Esophagus squamous epithelium (tissue), 5 donors: ENCODE measurements around the gene TTYH1. TPM values are rescaled to one million over a fixed set of nuclear protein-coding genes. Genes with fewer than 3 reads are reported as not detected.

ENCODE experiments used
- DNase-seq: peaks from one replicate; lab custom pipeline; 2025; lab: John Stamatoyannopoulos, UW
- H3K27ac ChIP-seq, 4 donors: fragments of 200-600 bp; sonication (generic); one replicate each; pipeline ENCODE4 v1.5.1; 2016 to 2019; ENCODE audit warnings: mild to moderate bottlenecking in 1 of 4
- H3K27me3 ChIP-seq, 4 donors: fragments of 200-600 bp; sonication (generic); 1 replicate in 3 of 4; 2 replicates in 1 of 4; pipeline versions ENCODE4 v1.5.1 to v1.6.0; 2017 to 2021; ENCODE audit warnings: antibody characterized with exemption in 1 of 4
- H3K36me3 ChIP-seq, 3 donors: fragments of 200-600 bp; sonication (generic); one replicate each; pipeline ENCODE4 v1.5.1; 2016 to 2019
- H3K4me1 ChIP-seq, 3 donors: fragments of 200-600 bp; sonication (generic); one replicate each; pipeline ENCODE4 v1.5.1; 2017 to 2019
- H3K4me3 ChIP-seq, 4 donors: fragments of 200-600 bp; sonication (generic); 1 replicate in 3 of 4; 2 replicates in 1 of 4; pipeline ENCODE4 v1.5.1; 2016 to 2019; ENCODE audit warnings: mild to moderate bottlenecking in 2 of 4, moderate library complexity in 1 of 4
- H3K9me3 ChIP-seq, 3 donors: fragments of 200-600 bp; sonication (generic); one replicate each; pipeline ENCODE4 v1.5.1; 2016 to 2019
- POLR2A ChIP-seq, 4 donors: fragments of 450-650 bp; IDR thresholded peaks; one replicate each; pipeline ENCODE4 v1.6.1; 2017; ENCODE audit warnings: antibody characterized with exemption in 4 of 4, mild to moderate bottlenecking in 4 of 4, moderate library complexity in 3 of 4
- WGBS, 2 donors: methylation state at CpG; one replicate each; pipeline ENCODE4 v1.1.5; 2018; 5-methylcytosine and 5-hydroxymethylcytosine counted together
- intact Hi-C: fragments of 100-400 bp; cut with DNase I; formaldehyde crosslinking; loops from one replicate; pipeline ENCODE4 v1.15.0; 2022
- total RNA-seq, 4 donors: library from RNA; depleted of rRNA; stranded (reverse); fragments of >200 nt; gene quantifications; one replicate each; pipeline ENCODE4 v1.1.0, GENCODE V29; 2016
- TF ChIP-seq, protein P1 (sequence below), 6 experiments: fragments of 450-650 bp in 4 of 6; fragments of 200-600 bp in 2 of 6; sonication (generic) in 2 of 6; IDR thresholded peaks; one replicate each; pipeline ENCODE4 v1.5.1; 2016 to 2019; ENCODE audit warnings: antibody characterized with exemption in 6 of 6, mild to moderate bottlenecking in 4 of 6, moderate library complexity in 4 of 6
- donor health status: DM: yes; HTN: yes; CAD: no.

Gene TTYH1
- total RNA-seq, 4 donors from 2014 or later, result 0.44 to 4.4 (median 2.0) TPM; not detected in 1

DNA sequence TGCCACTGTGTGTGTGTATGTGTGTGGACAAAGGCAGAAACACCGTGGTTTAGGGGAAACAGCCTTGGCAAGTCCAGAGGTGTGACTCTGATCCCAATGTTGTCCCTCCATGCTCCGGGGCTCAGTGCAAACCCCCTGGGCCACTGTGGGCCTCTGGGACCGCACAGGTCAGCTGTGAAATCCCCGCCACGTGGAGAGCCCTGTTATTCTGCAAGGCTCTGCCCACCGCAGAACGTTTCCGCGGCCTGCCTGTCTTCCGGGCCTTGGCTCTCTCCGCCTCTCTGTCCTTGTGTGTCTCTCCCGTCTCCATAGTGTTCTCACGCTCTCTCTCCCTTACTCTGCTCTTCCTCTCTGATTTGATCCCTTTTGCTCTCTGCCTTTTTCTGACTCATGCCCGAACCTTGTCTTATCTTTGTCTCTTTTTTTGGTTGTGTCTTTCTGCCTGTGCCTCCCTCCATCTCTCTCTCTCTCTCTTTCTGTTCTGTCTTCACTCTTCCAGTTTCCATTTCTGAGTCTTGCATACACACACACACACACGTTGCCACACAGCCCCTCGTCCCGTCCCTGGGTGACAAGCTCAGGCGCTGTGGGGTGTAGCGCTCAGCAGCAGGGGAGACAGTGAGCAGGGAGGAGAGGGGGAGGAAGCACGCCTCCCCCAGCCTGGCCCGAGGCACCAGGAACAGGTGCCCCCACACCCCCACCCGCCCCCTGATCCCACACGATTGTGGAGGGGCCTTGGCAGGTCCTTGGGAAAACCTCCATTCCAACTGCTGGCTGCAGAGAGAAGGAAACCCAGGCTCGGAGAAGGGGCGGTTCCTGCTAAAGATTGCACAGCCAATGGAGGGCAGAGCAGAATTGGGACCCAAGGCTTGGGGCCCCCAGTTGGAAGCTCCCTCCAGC lies 3.0 kb downstream of the TTYH1 start:
- TF ChIP-seq, protein P1, sequence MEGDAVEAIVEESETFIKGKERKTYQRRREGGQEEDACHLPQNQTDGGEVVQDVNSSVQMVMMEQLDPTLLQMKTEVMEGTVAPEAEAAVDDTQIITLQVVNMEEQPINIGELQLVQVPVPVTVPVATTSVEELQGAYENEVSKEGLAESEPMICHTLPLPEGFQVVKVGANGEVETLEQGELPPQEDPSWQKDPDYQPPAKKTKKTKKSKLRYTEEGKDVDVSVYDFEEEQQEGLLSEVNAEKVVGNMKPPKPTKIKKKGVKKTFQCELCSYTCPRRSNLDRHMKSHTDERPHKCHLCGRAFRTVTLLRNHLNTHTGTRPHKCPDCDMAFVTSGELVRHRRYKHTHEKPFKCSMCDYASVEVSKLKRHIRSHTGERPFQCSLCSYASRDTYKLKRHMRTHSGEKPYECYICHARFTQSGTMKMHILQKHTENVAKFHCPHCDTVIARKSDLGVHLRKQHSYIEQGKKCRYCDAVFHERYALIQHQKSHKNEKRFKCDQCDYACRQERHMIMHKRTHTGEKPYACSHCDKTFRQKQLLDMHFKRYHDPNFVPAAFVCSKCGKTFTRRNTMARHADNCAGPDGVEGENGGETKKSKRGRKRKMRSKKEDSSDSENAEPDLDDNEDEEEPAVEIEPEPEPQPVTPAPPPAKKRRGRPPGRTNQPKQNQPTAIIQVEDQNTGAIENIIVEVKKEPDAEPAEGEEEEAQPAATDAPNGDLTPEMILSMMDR (IDR thresholded peaks at IDR 0.05), result no peak
- TF ChIP-seq POLR2A (IDR thresholded peaks at IDR 0.05), result no peak
- no peaks in the 10 kb centered on the region for H3K9me3 ChIP-seq
- peaks cover 0 to 41% (median 0%) of the 10 kb centered on the region in 3 donors for H3K4me1 ChIP-seq
- intact Hi-C loops, result no loop called here
- no peak for DNase-seq
- H3K4me3 ChIP-seq, result no peak overlapping the region
- H3K36me3 ChIP-seq, result no peaks in the 10 kb centered on the region
- H3K27me3 ChIP-seq, result peaks cover 0 to 92% (median 11%) of the 10 kb centered on the region in 4 donors
- no peak overlapping the region for H3K27ac ChIP-seq
- WGBS, 2 donors, result 12 to 18% methylated on average over 15 to 18 of the region's 25 CpGs

- 71 to 85% methylated on average over 7 to 12 of the region's 26 CpGs for WGBS, 2 donors
- H3K4me3 ChIP-seq, result no peak overlapping the region
- peaks cover 0 to 41% (median 0%) of the 10 kb centered on the region in 3 donors for H3K4me1 ChIP-seq
- intact Hi-C loops, result no loop called here
- no peak for DNase-seq
- peaks cover 0 to 99% (median 11%) of the 10 kb centered on the region in 4 donors for H3K27me3 ChIP-seq
- H3K27ac ChIP-seq, result peak overlapping the region in 1 of 4 donors; percentile 10
- H3K9me3 ChIP-seq, result no peaks in the 10 kb centered on the region
- H3K36me3 ChIP-seq, result no peaks in the 10 kb centered on the region
- TF ChIP-seq, protein P1 (IDR thresholded peaks at IDR 0.05), result no peak
- TF ChIP-seq POLR2A (IDR thresholded peaks at IDR 0.05), result no peak
Observed at GRCh38 chr19:54418930-54419800, 3.9 kb downstream of the TTYH1 start.

GRCh38 chr19:54420068-54420382 lies 4.8 kb downstream of the TTYH1 start:
- Histone ChIP-seq H3K27ac (peak overlapping the region in 2 of 4 donors; percentile 9 to 10), H3K4me1 (peaks cover 0 to 38% (median 0%) of the 10 kb centered on the region in 3 donors), H3K36me3 (no peaks in the 10 kb centered on the region), H3K9me3 (no peaks in the 10 kb centered on the region), H3K4me3 (peak overlapping the region in 1 of 4 donors; percentile 28), H3K27me3 (peaks cover 0 to 99% (median 10%) of the 10 kb centered on the region in 4 donors)
- TF ChIP-seq POLR2A (IDR thresholded peaks at IDR 0.05), result no peak
- TF ChIP-seq, protein P1 (IDR thresholded peaks at IDR 0.05), result no peak
- 33 to 50% methylated on average over 1 to 2 of the region's 10 CpGs for WGBS, 2 donors
- intact Hi-C loops, result no loop called here
- no peak for DNase-seq

DNA sequence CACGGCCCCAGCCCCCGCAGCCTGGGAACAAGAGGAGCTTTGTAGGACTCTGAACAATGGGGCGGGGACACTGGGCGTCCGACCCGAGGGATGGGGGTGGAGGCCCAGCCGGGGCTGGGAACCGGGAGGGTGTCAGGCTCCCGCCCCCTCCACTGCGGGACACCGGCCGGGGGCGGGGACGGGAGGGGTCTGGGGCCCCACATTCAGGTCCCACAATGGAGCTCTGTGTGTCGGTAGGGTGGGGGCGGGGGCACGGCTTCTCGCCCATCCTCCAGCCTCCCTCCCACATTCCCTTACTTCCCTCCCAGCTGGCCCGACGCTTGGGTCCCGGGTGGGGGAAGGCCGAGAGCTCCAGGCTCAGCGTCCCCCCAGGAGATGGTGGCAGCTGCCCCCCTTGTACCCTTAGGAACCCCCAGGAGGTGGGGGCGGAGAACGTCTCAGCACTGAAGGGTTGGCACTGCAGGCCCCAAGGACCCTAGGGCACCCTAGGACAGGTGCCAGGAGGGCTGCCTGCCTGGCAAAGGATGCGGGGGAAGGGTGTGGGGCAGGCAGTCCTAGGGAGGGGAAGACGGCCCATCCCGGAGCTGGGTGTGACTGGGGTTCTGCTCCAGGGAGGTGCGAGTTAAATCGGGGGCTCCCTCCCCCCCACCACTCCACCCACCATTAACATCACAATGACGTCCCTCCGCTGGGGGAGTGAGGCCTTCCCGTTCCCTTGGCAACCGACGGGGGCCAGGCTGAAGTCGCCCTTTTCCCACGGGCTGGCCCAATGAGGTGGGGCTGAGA lies 5.3 kb downstream of the TTYH1 start:
- Histone ChIP-seq H3K36me3 (no peaks in the 10 kb centered on the region), H3K4me1 (peaks cover 0 to 33% (median 0%) of the 10 kb centered on the region in 3 donors), H3K4me3 (peak overlapping the region in 1 of 4 donors; percentile 28), H3K27me3 (peaks cover 0 to 99% (median 9%) of the 10 kb centered on the region in 4 donors), H3K27ac (peak overlapping the region in 1 of 4 donors; percentile 40), H3K9me3 (no peaks in the 10 kb centered on the region)
- no peak for DNase-seq
- WGBS, 2 donors, result 20% methylated on average over 3 of the region's 37 CpGs; no CpG with 5 or more reads in 1 of the 2 donors
- intact Hi-C loops, result no loop called here
- TF ChIP-seq, protein P1 (IDR thresholded peaks at IDR 0.05), result no peak
- TF ChIP-seq POLR2A (IDR thresholded peaks at IDR 0.05), result no peak
